Mucosa of descending colon (tissue), 3 donors: Measurements from ENCODE around the gene PLCH2. TPM values are rescaled to one million over a fixed set of nuclear protein-coding genes. Genes with fewer than 3 reads are reported as not detected.
A peak's percentile ranks its signal among the peaks of the same experiment; 100 is the strongest.

ENCODE experiments used
- ATAC-seq: fragments of 200-7000 bp; cut with Tn5 transposase; one replicate; pipeline ENCODE4 v1.9.1; 2020; ENCODE audit warnings: mild to moderate bottlenecking, moderate library complexity
- DNase-seq, 3 donors: peaks; one replicate each; pipeline ENCODE4 v3.0.0-alpha.2; 2020
- H3K36me3 ChIP-seq: fragments of 200-600 bp; one replicate; pipeline ENCODE4 v1.8.0; 2021; ENCODE audit warnings: low read depth, mild to moderate bottlenecking
- H3K4me1 ChIP-seq: fragments of 200-600 bp; one replicate; pipeline ENCODE4 v1.8.0; 2021; ENCODE audit warnings: low read depth, mild to moderate bottlenecking
- H3K4me3 ChIP-seq: fragments of 200-600 bp; one replicate; pipeline ENCODE4 v1.8.0; 2021; ENCODE audit warnings: mild to moderate bottlenecking
- H3K9me3 ChIP-seq: fragments of 200-600 bp; one replicate; pipeline ENCODE4 v1.8.0; 2021; ENCODE audit warnings: mild to moderate bottlenecking
- CTCF ChIP-seq: fragments of 200-600 bp; IDR thresholded peaks from one replicate; pipeline ENCODE4 v1.8.0; 2022; ENCODE audit warnings: antibody characterized with exemption, mild to moderate bottlenecking
- intact Hi-C, 2 donors: fragments of 100-400 bp; cut with DNase I in 1 of 2; cut with micrococcal nuclease in 1 of 2; formaldehyde crosslinking; loops; one replicate each; pipeline versions ENCODE4 v1.11.0 to v1.11.1; 2022; cut with DNase I, micrococcal nuclease
- total RNA-seq, 3 donors: library from RNA; stranded (reverse); fragmentation: NEBNext Ultra II Directional in 2 of 3; extraction: Animal tissue kit (Norgen Biotek cat#: 25700) in 2 of 3; gene quantifications; one replicate each; pipeline versions ENCODE4 v1.2.1 to v1.2.4, GENCODE V29; 2021 to 2023
- donor health status: DM: no; HTN: no; CAD: no; lungs with moderate emphysema.
- donor health status: DM: no; HTN: no; CAD: no.
- donor health status: DM: no; HTN: yes; CAD: no.

Gene PLCH2
- total RNA-seq, 3 donors from 2014 or later: 1.2 to 6.8 (median 1.9) TPM

GRCh38 chr1:2493691-2494322 lies 17.7 kb downstream of the PLCH2 start:
- intact Hi-C loops: no loop called here
- TF ChIP-seq CTCF: no peak
- Histone ChIP-seq H3K9me3 (no peaks in the 10 kb centered on the region), H3K4me1 (no peaks in the 10 kb centered on the region), H3K4me3 (no peak overlapping the region), H3K36me3 (no peaks in the 10 kb centered on the region)
- peak; percentile 4 for ATAC-seq
- DNase-seq: no peak

GRCh38 chr1:2494323-2494693 lies 18.2 kb downstream of the PLCH2 start:
- no peak overlapping the region for H3K4me3 ChIP-seq
- intact Hi-C loops: no loop called here
- ATAC-seq (peak; percentile 72), DNase-seq (peak in 2 of 3 donors; percentile 41 to 48)
- no peaks in the 10 kb centered on the region for H3K36me3 ChIP-seq
- no peaks in the 10 kb centered on the region for H3K9me3 ChIP-seq
- TF ChIP-seq CTCF: no peak
- no peaks in the 10 kb centered on the region for H3K4me1 ChIP-seq

- Histone ChIP-seq H3K4me1 (no peaks in the 10 kb centered on the region), H3K9me3 (no peaks in the 10 kb centered on the region), H3K36me3 (no peaks in the 10 kb centered on the region), H3K4me3 (no peak overlapping the region)
- DNase-seq (no peak), ATAC-seq (no peak)
- intact Hi-C loops: no loop called here
- no peak for TF ChIP-seq CTCF
These were observed 18.9 kb downstream of the PLCH2 start for GRCh38 chr1:2495026-2495425.

- ATAC-seq: no peak
- no peaks in the 10 kb centered on the region for H3K9me3 ChIP-seq
- no peak overlapping the region for H3K4me3 ChIP-seq
- no peaks in the 10 kb centered on the region for H3K36me3 ChIP-seq
- DNase-seq: no peak
- TF ChIP-seq CTCF: no peak
- H3K4me1 ChIP-seq: no peaks in the 10 kb centered on the region
- intact Hi-C loops: no loop called here
These were observed 19.5 kb downstream of the PLCH2 start for GRCh38 chr1:2495546-2495945.

GRCh38 chr1:2496087-2496622 lies 20.1 kb downstream of the PLCH2 start:
- DNase-seq (peak in 1 of 3 donors; percentile 68), ATAC-seq (peak; percentile 34)
- TF ChIP-seq CTCF: no peak
- no peaks in the 10 kb centered on the region for H3K4me1 ChIP-seq
- intact Hi-C loops: no loop called here
- H3K36me3 ChIP-seq: no peaks in the 10 kb centered on the region
- no peaks in the 10 kb centered on the region for H3K9me3 ChIP-seq
- H3K4me3 ChIP-seq: no peak overlapping the region
